WTC11 (cell line): ENCODE measurements around the gene RPS24. TPM values are rescaled to one million over a fixed set of nuclear protein-coding genes. Genes with fewer than 3 reads are reported as not detected.

ENCODE experiments used
- CBFB ChIP-seq: sonication (generic); formaldehyde crosslinking; IDR thresholded peaks from 2 replicates; pipeline ENCODE4 v1.8.1; 2022; ENCODE audit warnings: mild to moderate bottlenecking, low read depth, missing genetic modification reagents
- FOXP1 ChIP-seq: sonication (generic); formaldehyde crosslinking; IDR thresholded peaks from 2 replicates; pipeline ENCODE4 v1.8.0; 2022; ENCODE audit warnings: missing genetic modification reagents, mild to moderate bottlenecking, moderate library complexity, borderline replicate concordance
- GRHL2 ChIP-seq: fragments of 250-450 bp; sonication (Bioruptor Pico); IDR thresholded peaks from 2 replicates; pipeline ENCODE4 v1.8.0; 2022; ENCODE audit warnings: mild to moderate bottlenecking, moderate library complexity; ENCODE audit not compliant: insufficient replicate concordance, severe bottlenecking
- GTF2I ChIP-seq: fragments of 250-450 bp; sonication (Bioruptor Pico); conservative IDR thresholded peaks from 2 replicates; pipeline ENCODE4 v1.4.0; 2021; ENCODE audit warnings: mild to moderate bottlenecking
- NFATC4 ChIP-seq: fragments of 250-450 bp; sonication (Bioruptor Pico); IDR thresholded peaks from 2 replicates; pipeline ENCODE4 v1.9.0; 2021; ENCODE audit warnings: mild to moderate bottlenecking
- NR1H2 ChIP-seq: sonication (generic); formaldehyde crosslinking; IDR thresholded peaks from 2 replicates; pipeline ENCODE4 v1.9.0; 2021; ENCODE audit warnings: mild to moderate bottlenecking, moderate library complexity, missing genetic modification reagents
- TEAD1 ChIP-seq: sonication (generic); formaldehyde crosslinking; IDR thresholded peaks from 2 replicates; pipeline ENCODE4 v1.8.0; 2022; ENCODE audit warnings: mild to moderate bottlenecking, missing genetic modification reagents
- TEAD4 ChIP-seq: sonication (generic); formaldehyde crosslinking; IDR thresholded peaks from 2 replicates; pipeline ENCODE4 v1.8.0; 2022; ENCODE audit warnings: mild to moderate bottlenecking, missing genetic modification reagents
- ZNF138 ChIP-seq: sonication (generic); formaldehyde crosslinking; conservative IDR thresholded peaks from 2 replicates; pipeline ENCODE4 v1.8.1; 2022; ENCODE audit warnings: mild to moderate bottlenecking, moderate library complexity, missing genetic modification reagents
- ZNF671 ChIP-seq: fragments of 250-450 bp; sonication (Bioruptor Pico); IDR thresholded peaks from 2 replicates; pipeline ENCODE4 v1.8.0; 2021; ENCODE audit warnings: mild to moderate bottlenecking
- total RNA-seq: library from RNA; stranded (reverse); gene quantifications from 3 replicates; pipeline ENCODE4 v1.2.3, GENCODE V29; 2021
- TF ChIP-seq, protein P1 (sequence below): sonication (generic); formaldehyde crosslinking; IDR thresholded peaks from 2 replicates; pipeline ENCODE4 v1.8.1; 2023; ENCODE audit warnings: mild to moderate bottlenecking, moderate library complexity, missing genetic modification reagents
- TF ChIP-seq, protein P2 (sequence below): sonication (generic); formaldehyde crosslinking; IDR thresholded peaks from 2 replicates; pipeline ENCODE4 v1.8.0; 2023; ENCODE audit warnings: missing genetic modification reagents
- TF ChIP-seq, protein P3 (sequence below): fragments of 250-450 bp; sonication (Bioruptor Pico); conservative IDR thresholded peaks from 2 replicates; pipeline ENCODE4 v1.9.0; 2021; ENCODE audit warnings: mild to moderate bottlenecking
- TF ChIP-seq, protein P4 (sequence below): fragments of 200-600 bp; IDR thresholded peaks from 2 replicates; pipeline ENCODE4 v1.8.0; 2022; ENCODE audit warnings: antibody characterized with exemption
- TF ChIP-seq, protein P5 (sequence below): sonication (generic); formaldehyde crosslinking; IDR thresholded peaks from 2 replicates; pipeline ENCODE4 v1.8.1; 2022; ENCODE audit warnings: mild to moderate bottlenecking, moderate library complexity, missing genetic modification reagents
- TF ChIP-seq, protein P6 (sequence below): fragments of 250-450 bp; sonication (Bioruptor Pico); IDR thresholded peaks from 2 replicates; pipeline ENCODE4 v1.8.0; 2021; ENCODE audit warnings: mild to moderate bottlenecking
- TF ChIP-seq, protein P7 (sequence below): sonication (generic); formaldehyde crosslinking; IDR thresholded peaks from 2 replicates; pipeline ENCODE4 v1.8.1; 2023; ENCODE audit warnings: mild to moderate bottlenecking, missing genetic modification reagents, moderate library complexity
- TF ChIP-seq, protein P8 (sequence below): fragments of 250-450 bp; sonication (Bioruptor Pico); IDR thresholded peaks from 2 replicates; pipeline ENCODE4 v1.9.0; 2021; ENCODE audit warnings: mild to moderate bottlenecking, borderline replicate concordance
- TF ChIP-seq, protein P9 (sequence below): fragments of 250-450 bp; sonication (Bioruptor Pico); IDR thresholded peaks from 2 replicates; pipeline ENCODE4 v1.9.0; 2021; ENCODE audit warnings: mild to moderate bottlenecking

RPS24 gene
- total RNA-seq, 1 experiment from 2014 or later: 1,819 TPM

DNA sequence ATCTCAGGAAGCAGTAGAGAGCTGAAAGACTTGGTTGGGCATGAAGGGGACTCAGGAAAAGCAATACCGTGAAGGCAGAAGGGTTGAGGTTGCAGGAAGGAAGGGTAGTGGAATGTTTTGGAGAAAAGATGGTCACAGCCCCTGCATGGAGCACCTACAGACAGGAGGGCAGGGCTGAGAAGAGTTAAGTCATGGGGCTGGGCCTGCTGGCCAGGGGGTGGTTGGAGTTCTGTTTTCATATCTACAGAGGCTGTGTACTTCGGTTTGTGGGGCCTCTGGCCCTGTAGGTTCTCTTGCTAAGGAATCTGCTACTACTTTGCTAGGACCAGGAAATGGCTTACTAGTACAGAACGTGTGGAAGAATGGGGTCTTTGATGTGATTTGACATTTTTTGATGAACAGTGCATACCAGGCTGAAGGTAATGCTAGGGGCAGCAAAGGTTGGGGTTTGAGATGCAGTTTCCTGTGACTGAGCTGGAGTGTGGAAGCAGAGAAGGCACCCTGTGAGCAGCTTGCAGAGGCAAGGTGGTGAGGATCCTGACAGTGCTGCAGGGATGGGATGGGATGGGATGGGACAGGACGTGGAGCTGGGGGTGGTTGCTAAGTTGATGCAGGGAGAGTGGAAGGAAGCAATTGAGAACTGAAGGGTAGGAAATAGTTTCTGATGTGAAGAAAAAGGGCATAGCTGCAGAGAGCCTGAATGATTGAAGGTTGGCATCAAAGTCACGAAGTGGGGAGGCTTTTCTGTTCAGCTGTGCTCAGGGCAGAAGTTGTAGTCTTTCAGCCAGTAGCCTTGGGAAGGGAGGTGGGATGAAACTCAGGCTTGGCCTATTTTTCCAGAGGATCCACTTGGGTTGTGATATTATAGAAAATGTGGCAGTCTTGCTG, 7.8 kb downstream of the RPS24 start (continued):
- TF ChIP-seq, protein P1, sequence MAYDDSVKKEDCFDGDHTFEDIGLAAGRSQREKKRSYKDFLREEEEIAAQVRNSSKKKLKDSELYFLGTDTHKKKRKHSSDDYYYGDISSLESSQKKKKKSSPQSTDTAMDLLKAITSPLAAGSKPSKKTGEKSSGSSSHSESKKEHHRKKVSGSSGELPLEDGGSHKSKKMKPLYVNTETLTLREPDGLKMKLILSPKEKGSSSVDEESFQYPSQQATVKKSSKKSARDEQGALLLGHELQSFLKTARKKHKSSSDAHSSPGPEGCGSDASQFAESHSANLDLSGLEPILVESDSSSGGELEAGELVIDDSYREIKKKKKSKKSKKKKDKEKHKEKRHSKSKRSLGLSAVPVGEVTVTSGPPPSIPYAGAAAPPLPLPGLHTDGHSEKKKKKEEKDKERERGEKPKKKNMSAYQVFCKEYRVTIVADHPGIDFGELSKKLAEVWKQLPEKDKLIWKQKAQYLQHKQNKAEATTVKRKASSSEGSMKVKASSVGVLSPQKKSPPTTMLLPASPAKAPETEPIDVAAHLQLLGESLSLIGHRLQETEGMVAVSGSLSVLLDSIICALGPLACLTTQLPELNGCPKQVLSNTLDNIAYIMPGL (CRISPR knock-in tag): no peak
- TF ChIP-seq, protein P2, sequence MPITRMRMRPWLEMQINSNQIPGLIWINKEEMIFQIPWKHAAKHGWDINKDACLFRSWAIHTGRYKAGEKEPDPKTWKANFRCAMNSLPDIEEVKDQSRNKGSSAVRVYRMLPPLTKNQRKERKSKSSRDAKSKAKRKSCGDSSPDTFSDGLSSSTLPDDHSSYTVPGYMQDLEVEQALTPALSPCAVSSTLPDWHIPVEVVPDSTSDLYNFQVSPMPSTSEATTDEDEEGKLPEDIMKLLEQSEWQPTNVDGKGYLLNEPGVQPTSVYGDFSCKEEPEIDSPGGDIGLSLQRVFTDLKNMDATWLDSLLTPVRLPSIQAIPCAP (CRISPR knock-in tag): no peak
- no peak for TF ChIP-seq ZNF138 (CRISPR knock-in tag)
- no peak for TF ChIP-seq TEAD4
- TF ChIP-seq, protein P3, sequence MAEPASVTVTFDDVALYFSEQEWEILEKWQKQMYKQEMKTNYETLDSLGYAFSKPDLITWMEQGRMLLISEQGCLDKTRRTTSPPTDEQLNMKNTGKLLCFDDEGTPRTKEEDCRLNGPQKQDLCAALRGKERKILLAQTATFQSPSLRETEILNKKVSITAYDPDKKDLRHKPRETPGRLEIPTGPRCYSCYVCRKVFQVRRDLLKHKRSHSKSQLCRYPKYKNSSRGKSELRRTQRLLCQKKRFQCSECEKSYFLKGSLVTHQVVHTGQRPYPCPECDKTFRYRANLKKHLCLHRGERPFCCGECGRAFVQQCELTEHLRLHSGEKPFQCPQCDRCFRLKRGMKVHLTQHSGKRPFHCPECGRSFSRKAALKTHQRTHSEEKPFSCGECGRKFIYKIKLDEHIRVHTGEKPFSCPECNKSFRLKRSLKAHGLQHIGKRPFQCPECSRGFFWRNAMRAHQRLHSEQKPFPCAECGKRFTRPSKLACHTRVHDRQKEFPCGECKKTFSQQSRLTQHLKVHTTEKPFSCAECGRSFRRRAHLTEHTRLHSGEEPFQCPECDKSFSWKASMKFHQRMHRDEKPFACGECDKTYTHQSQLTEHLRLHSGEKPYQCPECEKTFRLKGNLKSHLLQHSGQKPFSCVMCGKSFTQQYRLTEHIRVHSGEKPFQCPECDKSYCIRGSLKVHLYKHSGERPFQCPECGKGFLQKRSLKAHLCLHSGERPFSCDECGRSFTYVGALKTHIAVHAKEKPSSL (CRISPR knock-in tag): peak; percentile 70
- TF ChIP-seq, protein P4, sequence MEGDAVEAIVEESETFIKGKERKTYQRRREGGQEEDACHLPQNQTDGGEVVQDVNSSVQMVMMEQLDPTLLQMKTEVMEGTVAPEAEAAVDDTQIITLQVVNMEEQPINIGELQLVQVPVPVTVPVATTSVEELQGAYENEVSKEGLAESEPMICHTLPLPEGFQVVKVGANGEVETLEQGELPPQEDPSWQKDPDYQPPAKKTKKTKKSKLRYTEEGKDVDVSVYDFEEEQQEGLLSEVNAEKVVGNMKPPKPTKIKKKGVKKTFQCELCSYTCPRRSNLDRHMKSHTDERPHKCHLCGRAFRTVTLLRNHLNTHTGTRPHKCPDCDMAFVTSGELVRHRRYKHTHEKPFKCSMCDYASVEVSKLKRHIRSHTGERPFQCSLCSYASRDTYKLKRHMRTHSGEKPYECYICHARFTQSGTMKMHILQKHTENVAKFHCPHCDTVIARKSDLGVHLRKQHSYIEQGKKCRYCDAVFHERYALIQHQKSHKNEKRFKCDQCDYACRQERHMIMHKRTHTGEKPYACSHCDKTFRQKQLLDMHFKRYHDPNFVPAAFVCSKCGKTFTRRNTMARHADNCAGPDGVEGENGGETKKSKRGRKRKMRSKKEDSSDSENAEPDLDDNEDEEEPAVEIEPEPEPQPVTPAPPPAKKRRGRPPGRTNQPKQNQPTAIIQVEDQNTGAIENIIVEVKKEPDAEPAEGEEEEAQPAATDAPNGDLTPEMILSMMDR: no peak
- no peak for TF ChIP-seq TEAD1 (CRISPR knock-in tag)
- TF ChIP-seq, protein P5, sequence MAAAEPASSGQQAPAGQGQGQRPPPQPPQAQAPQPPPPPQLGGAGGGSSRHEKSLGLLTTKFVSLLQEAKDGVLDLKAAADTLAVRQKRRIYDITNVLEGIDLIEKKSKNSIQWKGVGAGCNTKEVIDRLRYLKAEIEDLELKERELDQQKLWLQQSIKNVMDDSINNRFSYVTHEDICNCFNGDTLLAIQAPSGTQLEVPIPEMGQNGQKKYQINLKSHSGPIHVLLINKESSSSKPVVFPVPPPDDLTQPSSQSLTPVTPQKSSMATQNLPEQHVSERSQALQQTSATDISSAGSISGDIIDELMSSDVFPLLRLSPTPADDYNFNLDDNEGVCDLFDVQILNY: no peak
- no peak for TF ChIP-seq GTF2I (CRISPR knock-in tag)
- no peak for TF ChIP-seq NR1H2 (CRISPR knock-in tag)
- TF ChIP-seq ZNF671: peak; percentile 63
- TF ChIP-seq, protein P6, sequence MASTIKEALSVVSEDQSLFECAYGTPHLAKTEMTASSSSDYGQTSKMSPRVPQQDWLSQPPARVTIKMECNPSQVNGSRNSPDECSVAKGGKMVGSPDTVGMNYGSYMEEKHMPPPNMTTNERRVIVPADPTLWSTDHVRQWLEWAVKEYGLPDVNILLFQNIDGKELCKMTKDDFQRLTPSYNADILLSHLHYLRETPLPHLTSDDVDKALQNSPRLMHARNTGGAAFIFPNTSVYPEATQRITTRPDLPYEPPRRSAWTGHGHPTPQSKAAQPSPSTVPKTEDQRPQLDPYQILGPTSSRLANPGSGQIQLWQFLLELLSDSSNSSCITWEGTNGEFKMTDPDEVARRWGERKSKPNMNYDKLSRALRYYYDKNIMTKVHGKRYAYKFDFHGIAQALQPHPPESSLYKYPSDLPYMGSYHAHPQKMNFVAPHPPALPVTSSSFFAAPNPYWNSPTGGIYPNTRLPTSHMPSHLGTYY (CRISPR knock-in tag): peak; percentile 61; the same call in 1 of the 2 replicates
- peak; percentile 84 for TF ChIP-seq NFATC4 (CRISPR knock-in tag)
- TF ChIP-seq, protein P7, sequence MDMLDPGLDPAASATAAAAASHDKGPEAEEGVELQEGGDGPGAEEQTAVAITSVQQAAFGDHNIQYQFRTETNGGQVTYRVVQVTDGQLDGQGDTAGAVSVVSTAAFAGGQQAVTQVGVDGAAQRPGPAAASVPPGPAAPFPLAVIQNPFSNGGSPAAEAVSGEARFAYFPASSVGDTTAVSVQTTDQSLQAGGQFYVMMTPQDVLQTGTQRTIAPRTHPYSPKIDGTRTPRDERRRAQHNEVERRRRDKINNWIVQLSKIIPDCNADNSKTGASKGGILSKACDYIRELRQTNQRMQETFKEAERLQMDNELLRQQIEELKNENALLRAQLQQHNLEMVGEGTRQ (CRISPR knock-in tag): no peak
- TF ChIP-seq, protein P8, sequence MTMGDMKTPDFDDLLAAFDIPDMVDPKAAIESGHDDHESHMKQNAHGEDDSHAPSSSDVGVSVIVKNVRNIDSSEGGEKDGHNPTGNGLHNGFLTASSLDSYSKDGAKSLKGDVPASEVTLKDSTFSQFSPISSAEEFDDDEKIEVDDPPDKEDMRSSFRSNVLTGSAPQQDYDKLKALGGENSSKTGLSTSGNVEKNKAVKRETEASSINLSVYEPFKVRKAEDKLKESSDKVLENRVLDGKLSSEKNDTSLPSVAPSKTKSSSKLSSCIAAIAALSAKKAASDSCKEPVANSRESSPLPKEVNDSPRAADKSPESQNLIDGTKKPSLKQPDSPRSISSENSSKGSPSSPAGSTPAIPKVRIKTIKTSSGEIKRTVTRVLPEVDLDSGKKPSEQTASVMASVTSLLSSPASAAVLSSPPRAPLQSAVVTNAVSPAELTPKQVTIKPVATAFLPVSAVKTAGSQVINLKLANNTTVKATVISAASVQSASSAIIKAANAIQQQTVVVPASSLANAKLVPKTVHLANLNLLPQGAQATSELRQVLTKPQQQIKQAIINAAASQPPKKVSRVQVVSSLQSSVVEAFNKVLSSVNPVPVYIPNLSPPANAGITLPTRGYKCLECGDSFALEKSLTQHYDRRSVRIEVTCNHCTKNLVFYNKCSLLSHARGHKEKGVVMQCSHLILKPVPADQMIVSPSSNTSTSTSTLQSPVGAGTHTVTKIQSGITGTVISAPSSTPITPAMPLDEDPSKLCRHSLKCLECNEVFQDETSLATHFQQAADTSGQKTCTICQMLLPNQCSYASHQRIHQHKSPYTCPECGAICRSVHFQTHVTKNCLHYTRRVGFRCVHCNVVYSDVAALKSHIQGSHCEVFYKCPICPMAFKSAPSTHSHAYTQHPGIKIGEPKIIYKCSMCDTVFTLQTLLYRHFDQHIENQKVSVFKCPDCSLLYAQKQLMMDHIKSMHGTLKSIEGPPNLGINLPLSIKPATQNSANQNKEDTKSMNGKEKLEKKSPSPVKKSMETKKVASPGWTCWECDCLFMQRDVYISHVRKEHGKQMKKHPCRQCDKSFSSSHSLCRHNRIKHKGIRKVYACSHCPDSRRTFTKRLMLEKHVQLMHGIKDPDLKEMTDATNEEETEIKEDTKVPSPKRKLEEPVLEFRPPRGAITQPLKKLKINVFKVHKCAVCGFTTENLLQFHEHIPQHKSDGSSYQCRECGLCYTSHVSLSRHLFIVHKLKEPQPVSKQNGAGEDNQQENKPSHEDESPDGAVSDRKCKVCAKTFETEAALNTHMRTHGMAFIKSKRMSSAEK (CRISPR knock-in tag): no peak; the same call in 1 of the 2 replicates
- TF ChIP-seq, protein P9, sequence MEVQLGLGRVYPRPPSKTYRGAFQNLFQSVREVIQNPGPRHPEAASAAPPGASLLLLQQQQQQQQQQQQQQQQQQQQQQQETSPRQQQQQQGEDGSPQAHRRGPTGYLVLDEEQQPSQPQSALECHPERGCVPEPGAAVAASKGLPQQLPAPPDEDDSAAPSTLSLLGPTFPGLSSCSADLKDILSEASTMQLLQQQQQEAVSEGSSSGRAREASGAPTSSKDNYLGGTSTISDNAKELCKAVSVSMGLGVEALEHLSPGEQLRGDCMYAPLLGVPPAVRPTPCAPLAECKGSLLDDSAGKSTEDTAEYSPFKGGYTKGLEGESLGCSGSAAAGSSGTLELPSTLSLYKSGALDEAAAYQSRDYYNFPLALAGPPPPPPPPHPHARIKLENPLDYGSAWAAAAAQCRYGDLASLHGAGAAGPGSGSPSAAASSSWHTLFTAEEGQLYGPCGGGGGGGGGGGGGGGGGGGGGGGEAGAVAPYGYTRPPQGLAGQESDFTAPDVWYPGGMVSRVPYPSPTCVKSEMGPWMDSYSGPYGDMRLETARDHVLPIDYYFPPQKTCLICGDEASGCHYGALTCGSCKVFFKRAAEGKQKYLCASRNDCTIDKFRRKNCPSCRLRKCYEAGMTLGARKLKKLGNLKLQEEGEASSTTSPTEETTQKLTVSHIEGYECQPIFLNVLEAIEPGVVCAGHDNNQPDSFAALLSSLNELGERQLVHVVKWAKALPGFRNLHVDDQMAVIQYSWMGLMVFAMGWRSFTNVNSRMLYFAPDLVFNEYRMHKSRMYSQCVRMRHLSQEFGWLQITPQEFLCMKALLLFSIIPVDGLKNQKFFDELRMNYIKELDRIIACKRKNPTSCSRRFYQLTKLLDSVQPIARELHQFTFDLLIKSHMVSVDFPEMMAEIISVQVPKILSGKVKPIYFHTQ: peak; percentile 73
- TF ChIP-seq CBFB (CRISPR knock-in tag): no peak
- no peak for TF ChIP-seq GRHL2 (CRISPR knock-in tag)
- 0 out of 2 replicates have a peak, but pooled peaks have one; percentile 30 for TF ChIP-seq FOXP1 (CRISPR knock-in tag)
